Hippocampal formation (tissue), 2 donors: ENCODE data around the gene UBE2R2.

ENCODE experiments used
- DNase-seq, 2 donors: peaks; one replicate each; lab custom pipeline; 2025; lab: John Stamatoyannopoulos, UW

Gene UBE2R2

GRCh38 chr9:33884856-33885701 is 68.1 kb downstream of the UBE2R2 start:
- no peak for DNase-seq

DNA sequence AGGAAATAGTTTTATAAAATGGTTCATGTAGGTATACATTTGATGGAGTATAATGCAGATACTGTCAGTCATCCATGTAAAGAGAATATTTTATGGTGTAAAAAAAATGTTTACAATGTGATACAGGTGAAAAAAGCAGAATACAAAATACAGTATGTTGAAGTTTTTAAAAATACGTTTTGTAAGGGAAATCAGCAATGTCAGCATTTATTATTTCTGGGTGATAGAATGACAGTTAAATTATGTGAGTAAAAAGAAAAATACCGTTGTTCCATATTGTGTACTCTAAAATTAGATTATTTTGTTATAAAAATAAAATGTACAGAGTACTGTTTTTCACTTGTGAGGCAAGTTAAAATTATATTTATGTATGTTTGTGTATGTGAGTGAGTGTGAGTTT is 69.0 kb downstream of the UBE2R2 start:
- no peak for DNase-seq

DNA sequence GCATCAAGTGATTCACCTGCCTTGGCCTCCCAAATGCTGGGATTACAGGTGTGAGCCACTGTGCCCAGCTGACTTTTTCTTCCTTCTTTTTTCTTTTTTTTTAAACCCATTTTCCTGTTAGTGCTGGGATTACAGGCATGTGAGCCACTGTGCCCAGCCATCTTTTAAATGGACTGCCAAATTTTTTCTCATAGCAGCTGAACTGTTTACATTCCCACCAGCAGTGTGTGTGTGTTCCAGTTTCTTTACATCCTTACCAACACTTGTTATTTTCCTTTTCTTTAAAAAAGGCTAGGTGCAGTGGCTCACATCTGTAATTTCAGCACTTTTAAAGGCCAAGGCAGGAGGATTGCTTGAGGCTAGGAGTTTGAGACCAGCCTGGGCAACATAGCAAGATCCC is 76.9 kb downstream of the UBE2R2 start:
- DNase-seq, result no peak

DNA sequence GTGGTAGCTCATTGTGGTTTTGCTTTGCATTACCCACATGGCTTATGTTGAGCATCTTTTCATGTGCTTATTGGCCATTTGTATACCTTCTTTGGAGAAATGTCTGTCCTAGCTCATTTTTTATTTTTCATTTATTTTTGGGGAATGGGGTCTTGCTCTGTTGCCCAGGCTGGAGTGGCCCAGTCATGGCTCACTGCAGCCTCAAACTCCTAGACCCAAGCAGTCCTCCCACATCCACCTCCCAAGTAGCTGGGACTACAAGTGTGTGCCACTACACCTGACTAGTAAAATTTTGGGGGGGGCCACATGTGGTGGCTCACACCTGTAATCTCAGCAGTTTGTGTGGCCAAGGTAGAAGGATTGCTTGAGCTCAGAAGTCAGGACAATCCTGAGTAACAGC is 77.4 kb downstream of the UBE2R2 start:
- DNase-seq, result no peak

DNA sequence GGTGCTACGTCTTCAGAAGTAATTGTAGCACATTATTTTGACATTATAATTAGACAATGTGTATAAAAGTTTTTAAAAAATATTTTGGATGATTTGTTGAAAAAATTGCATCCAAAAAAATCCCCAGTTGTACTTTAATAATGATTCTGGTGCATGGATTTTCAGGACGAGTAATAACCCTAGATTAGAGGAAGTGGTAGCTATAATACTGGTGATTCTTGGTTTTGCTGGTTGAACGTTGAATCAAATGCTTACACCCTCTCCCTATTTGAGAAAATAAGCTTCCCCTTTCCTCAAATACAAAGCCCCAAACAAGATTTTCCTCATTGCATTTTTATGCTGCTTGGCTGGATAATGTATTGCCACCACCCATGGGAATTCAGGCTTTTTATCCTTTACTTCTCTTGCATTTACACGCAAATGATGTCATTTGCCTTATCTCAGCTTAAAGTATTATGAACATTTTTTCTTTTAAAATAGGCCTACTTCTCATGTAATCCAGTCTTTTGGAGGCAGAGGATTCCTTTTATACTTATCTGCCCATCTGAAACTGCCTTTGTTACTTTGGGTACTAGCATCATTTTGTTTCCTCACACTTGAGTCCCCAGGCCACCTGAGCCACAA is 86.3 kb downstream of the UBE2R2 start:
- no peak for DNase-seq

- DNase-seq, result no peak
Observed at GRCh38 chr9:33905137-33905536, 88.2 kb downstream of the UBE2R2 start.

- DNase-seq, result no peak
Observed at GRCh38 chr9:33906769-33907168, 89.8 kb downstream of the UBE2R2 start.

DNA sequence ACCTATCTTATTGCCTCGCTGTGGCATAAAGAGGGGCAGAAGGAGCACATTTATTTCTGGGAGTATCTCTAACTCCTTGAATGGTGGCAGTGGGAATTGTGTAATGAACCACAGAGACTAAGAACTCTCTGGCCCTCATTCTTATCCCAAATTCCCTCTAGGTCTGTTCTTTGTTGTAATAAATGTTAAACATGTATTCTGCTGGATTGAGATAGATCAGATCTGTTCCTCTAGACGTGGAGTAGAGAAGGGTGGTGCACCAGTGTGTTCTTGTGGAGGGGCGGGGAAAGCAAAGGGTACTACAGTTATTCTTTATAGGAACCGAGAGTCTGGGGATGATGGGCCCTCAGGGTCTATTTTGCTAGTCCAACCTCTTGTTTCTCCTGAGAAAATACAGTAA is 90.4 kb downstream of the UBE2R2 start:
- DNase-seq, result no peak

DNA sequence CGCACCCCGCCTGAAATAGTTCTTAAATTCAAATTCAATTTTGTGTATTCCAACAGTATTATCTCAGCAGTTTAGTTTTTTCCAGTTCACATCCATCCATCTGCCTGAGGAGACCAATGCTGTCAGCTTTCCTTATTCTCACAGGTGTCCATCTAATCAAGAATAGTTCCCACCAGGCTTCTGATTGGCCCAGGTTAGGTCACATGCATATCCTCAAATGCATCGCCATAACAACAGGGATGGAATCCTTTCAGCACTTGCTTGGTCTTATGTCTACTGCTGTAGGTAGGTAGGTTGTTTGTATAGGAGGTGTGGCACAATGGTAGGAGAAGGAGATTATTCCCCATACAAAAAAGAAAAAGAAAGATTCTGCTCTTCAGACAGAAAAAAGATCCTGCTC is 91.2 kb downstream of the UBE2R2 start:
- no peak for DNase-seq

DNA sequence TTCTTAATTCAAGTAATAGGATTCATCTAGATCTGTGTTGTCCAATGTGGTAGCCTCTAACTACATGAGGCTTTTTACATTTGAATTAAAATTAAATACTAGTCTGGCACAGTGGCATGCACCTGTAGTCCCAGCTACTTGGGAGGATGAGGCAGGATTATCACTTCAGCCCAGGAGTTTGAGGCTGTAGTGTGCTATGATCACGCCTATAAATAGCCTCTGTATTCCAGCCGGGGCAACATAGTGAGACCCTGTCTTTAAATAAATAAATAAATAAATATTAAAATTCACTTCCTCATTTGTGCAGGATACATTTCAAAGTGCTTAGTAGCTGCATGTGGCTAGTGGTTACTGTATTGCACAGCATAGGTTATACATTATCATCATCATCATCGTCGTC is 91.8 kb downstream of the UBE2R2 start:
- DNase-seq, result no peak

DNA sequence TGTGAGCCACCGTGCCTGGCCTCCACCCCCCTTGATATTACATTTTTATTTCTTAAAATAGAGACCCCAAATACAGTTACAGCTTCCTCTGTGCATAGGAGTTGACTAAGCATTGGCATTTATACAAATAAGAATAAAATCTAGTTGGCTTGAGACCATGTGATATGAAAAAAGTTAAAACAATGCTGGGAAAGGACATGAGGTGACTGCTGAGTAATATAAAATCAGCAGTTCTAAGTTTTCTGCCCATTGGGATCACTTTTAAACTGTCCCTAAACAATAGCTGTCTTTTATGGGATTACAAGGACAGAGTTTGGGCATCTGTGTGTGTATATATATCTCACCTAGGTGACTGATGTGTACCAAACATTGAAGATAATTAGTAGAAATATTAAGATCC is 96.6 kb downstream of the UBE2R2 start:
- no peak for DNase-seq

DNA sequence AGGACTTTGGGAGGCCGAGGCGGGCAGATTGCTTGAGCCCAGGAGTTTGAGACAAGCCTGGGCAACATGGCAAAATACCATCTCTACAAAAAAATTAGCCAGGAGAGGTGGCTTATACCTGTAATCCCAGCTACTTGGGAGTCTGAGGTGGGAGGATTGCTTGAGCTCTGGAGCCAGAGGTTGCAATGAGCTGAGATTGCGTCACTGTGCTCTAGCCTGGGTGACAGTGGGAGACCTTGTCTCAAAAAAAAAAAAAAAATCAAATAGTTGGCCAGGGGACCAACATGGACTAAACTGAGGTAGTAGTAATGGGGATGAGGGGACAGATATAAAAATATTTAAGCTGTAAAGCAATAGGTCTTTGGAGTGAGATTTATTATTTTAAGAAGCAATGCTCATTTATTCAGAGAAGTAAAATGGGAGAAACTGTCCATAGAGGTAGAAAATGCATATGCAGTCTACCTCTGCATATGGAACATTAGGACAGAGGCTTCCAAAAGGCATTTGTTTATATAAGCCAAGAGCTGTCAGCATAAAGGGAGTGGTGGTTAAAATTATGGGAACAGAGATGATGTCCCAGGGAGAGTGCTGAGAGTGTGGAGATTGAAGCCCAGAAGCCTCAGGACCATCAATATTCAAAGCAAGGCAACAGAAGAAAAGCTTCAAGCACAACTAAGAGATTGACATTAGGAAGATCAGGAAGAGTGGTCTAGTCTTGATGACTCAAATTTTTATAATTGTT is 98.1 kb downstream of the UBE2R2 start:
- DNase-seq, result no peak

DNA sequence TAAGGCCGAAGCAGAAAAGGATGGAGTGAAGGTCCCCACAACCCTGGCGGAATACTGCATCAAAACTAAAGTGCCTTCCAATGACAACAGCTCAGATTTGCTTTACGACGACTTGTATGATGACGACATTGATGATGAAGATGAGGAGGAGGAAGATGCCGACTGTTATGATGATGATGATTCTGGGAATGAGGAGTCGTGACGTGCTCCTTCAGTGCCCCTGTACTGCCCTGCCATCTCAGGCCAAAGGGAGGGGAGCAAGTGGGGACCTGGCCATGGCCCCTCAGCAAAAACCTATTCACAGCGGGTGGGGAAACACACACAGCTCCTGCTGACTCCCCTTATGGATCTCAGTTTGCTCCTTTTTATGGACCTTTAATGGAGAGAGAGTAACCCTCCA is 100.1 kb downstream of the UBE2R2 start:
- DNase-seq, result no peak

DNA sequence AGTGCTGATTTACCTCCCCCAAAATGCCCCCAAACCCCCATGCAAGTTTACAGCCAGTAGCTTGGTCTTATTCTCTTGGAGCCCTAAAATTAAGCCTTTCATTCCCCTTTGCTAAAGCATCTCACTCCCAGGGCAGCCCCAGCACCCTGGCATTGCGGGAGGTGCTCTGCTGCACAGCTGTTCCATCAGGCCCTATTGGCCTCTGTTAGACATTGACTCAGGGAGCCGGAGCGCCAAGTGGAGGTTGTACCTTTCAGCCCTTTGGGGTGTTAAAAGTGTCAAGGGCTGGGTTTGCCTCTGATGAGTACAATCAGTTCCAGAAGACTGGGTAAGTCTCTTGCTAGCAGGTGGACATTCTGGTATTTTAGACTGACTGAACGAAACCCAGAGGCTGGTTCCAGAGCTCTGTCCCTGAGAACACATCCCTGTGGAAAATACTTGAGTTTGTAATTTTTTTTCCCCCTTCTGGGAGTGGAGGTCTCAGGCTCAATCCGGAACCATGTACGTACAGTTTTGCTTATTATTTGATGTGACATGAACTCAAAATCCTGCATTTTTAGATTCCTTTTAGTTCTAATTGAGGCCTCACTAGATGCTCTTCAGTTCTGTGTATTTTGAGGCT is 102.4 kb downstream of the UBE2R2 start:
- DNase-seq, result no peak

- DNase-seq, result no peak
Observed at GRCh38 chr9:33921967-33922895, 105.3 kb downstream of the UBE2R2 start.

GRCh38 chr9:33923079-33923478 is 106.1 kb downstream of the UBE2R2 start:
- no peak for DNase-seq

DNA sequence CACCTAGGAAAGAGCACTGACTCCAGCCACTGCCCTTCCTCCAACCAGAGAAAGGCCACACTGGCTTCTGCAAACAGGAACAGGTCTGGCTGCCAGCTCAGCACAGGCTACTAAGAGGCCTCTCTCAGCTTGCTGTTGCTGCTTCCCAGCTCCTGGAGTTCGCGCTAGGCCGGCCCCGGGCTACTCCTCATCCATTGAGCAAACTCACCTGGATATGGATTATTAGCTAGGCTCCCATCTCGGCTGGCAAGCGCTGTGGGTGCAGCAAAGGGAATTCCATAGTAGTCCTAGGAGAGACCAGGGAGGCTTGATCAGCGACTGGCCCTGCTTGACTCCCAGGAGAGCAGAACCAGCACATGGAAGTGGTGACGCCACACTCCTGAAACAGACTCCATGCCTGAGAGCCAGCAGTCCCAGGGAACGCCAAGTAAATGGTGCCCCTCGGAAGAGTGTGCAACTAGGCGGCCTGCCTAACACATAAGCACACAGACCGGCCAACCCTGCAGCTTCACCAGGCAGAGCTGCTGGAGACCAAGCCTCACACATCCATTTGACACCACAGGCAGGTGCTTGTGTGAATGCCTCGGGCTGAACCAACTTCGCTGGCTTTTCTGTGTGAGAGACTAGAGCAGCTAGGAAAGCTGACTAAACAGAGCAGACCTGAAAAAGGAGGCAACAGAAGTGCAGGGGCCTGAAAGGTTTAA is 107.2 kb downstream of the UBE2R2 start:
- DNase-seq, result no peak

GRCh38 chr9:33924978-33925797 is 108.2 kb downstream of the UBE2R2 start:
- peak; percentile 35 to 46 for DNase-seq

- DNase-seq, result no peak
Observed at GRCh38 chr9:33926746-33927485, 110.0 kb downstream of the UBE2R2 start.
